Endothelial cell of umbilical vein (primary cell): ENCODE results near the gene PDE3A. TPM values are rescaled to one million over a fixed set of nuclear protein-coding genes. Genes with fewer than 3 reads are reported as not detected.

Experiments
- BruUV-seq: library from RNA; stranded (reverse); fragments of 400-500 nt; replicated peaks from 2 replicates; lab custom pipeline; 2021; lab: Mats Ljungman, UMichigan
- CTCF ChIA-PET: fragments of 300-600, 350-600 bp; sonication (Branson Sonifier 250); formaldehyde crosslinking; loops from one replicate; lab custom pipeline; 2021; ENCODE audit warnings: antibody characterized with exemption, inconsistent platforms; lab: Charles Lee
- POLR2A ChIA-PET: fragments of 300-600, 350-600 bp; sonication (Branson Sonifier 250); formaldehyde crosslinking; loops from one replicate; lab custom pipeline; 2021; ENCODE audit warnings: antibody characterized with exemption, inconsistent platforms; lab: Charles Lee
- DNase-seq: peaks from one replicate; pipeline ENCODE4 v3.0.0-alpha.2; 2011; ENCODE audit warnings: low read depth, low spot score
- FAIRE-seq: peaks from 2 replicates; lab custom pipeline; 2011; peaks lifted over from hg19 to GRCh38; lab: Jason Lieb, UNC
- H2AFZ ChIP-seq: 2 replicates; pipeline ENCODE4 v1.6.0; 2012; ENCODE audit warnings: low read depth, low read length, control low read depth, inconsistent platforms
- H3K27ac ChIP-seq: 2 replicates; pipeline ENCODE4 v1.5.1; 2011; ENCODE audit warnings: low read depth, mild to moderate bottlenecking, control low read depth, low read length, moderate library complexity; ENCODE audit not compliant: insufficient read depth
- H3K27me3 ChIP-seq, 2 experiments: 2 replicates each; pipeline versions ENCODE4 v1.6.0 to v1.6.1; 2011; ENCODE audit warnings: low read length in 2 of 2, mixed read lengths in 1 of 2; ENCODE audit not compliant: control insufficient read depth in 2 of 2, insufficient read depth in 2 of 2
- H3K36me3 ChIP-seq, 2 experiments: 2 replicates in 1 of 2; 3 replicates in 1 of 2; pipeline ENCODE4 v1.5.1; 2011; ENCODE audit warnings: low read length in 2 of 2, mild to moderate bottlenecking in 1 of 2, moderate library complexity in 1 of 2; ENCODE audit not compliant: control insufficient read depth in 2 of 2, insufficient read depth in 2 of 2; ENCODE audit errors: extremely low read depth in 1 of 2
- H3K4me1 ChIP-seq: 3 replicates; pipeline ENCODE4 v1.5.1; 2011; ENCODE audit warnings: mild to moderate bottlenecking, low read length; ENCODE audit not compliant: control insufficient read depth, insufficient read depth; ENCODE audit errors: extremely low read depth
- H3K4me2 ChIP-seq: 2 replicates; pipeline ENCODE4 v1.6.1; 2011; ENCODE audit warnings: low read length, control low read depth, mixed read lengths; ENCODE audit not compliant: insufficient read depth
- H3K4me3 ChIP-seq, 3 experiments: fragments of 200-600 bp in 1 of 3; sonication (generic), shearing (Covaris generic) in 1 of 3; replicated peaks in 1 of 3; 2 replicates each; pipeline ENCODE4 v1.5.1; 2011 to 2016; ENCODE audit warnings: control low read depth in 3 of 3, low read length in 3 of 3, mild to moderate bottlenecking in 2 of 3, inconsistent platforms in 1 of 3, low read depth in 1 of 3, moderate library complexity in 1 of 3; ENCODE audit not compliant: insufficient read depth in 1 of 3
- H3K79me2 ChIP-seq: 2 replicates; pipeline ENCODE4 v1.6.0; 2012; ENCODE audit warnings: low read length, inconsistent platforms; ENCODE audit not compliant: control insufficient read depth, insufficient read depth
- H3K9ac ChIP-seq: replicated peaks from 2 replicates; pipeline ENCODE3; 2011; ENCODE audit warnings: low read length, control low read depth; ENCODE audit not compliant: insufficient read depth; ENCODE audit errors: extremely low read depth
- H3K9me1 ChIP-seq: replicated peaks from 3 replicates; pipeline ENCODE4 v1.6.0; 2011; ENCODE audit warnings: mild to moderate bottlenecking, low read length; ENCODE audit not compliant: control insufficient read depth, insufficient read depth; ENCODE audit errors: extremely low read depth
- H3K9me3 ChIP-seq: replicated peaks from 2 replicates; pipeline ENCODE4 v1.5.1; 2012; ENCODE audit warnings: low read length, inconsistent platforms; ENCODE audit not compliant: control insufficient read depth, insufficient read depth
- H4K20me1 ChIP-seq: replicated peaks from 2 replicates; pipeline ENCODE3; 2011; ENCODE audit warnings: mild to moderate bottlenecking, low read length; ENCODE audit not compliant: control insufficient read depth, insufficient read depth; ENCODE audit errors: extremely low read depth
- EZH2 ChIP-seq: IDR thresholded peaks from 2 replicates; pipeline ENCODE4 v1.6.1; 2012; ENCODE audit warnings: borderline replicate concordance, low read depth, mild to moderate bottlenecking, moderate library complexity, low read length, inconsistent platforms; ENCODE audit not compliant: severe bottlenecking
- FOS ChIP-seq: IDR thresholded peaks from 2 replicates; pipeline ENCODE4 v1.6.1; 2011; ENCODE audit warnings: mild to moderate bottlenecking, low read length, moderate library complexity, borderline replicate concordance; ENCODE audit not compliant: insufficient read depth
- GATA2 ChIP-seq: IDR thresholded peaks from 2 replicates; pipeline ENCODE4 v1.7.0; 2011; ENCODE audit warnings: low read depth, mild to moderate bottlenecking, moderate library complexity, mixed read lengths, low read length; ENCODE audit not compliant: insufficient read length, insufficient read depth
- JUN ChIP-seq: IDR thresholded peaks from 2 replicates; pipeline ENCODE4 v1.6.1; 2011; ENCODE audit warnings: borderline replicate concordance, low read depth; ENCODE audit not compliant: insufficient read length, insufficient read depth
- MYC ChIP-seq: IDR thresholded peaks from one replicate; pipeline ENCODE4 v1.6.1; 2011; ENCODE audit warnings: mild to moderate bottlenecking, low read depth, low read length
- POLR2A ChIP-seq: IDR thresholded peaks from 2 replicates; pipeline ENCODE4 v1.6.1; 2012; ENCODE audit warnings: low read depth, mild to moderate bottlenecking, control low read depth, low read length
- POLR2AphosphoS5 ChIP-seq: IDR thresholded peaks from 2 replicates; pipeline ENCODE4 v1.6.1; 2012; ENCODE audit warnings: low read depth, mild to moderate bottlenecking, control low read depth, low read length, moderate library complexity; ENCODE audit not compliant: insufficient read depth
- dilution Hi-C: fragments of 300-500 bp; cut with MboI; formaldehyde crosslinking; loops from one replicate; pipeline ENCODE4 v1.15.0; 2019; ENCODE audit warnings: low sequenced_read_pairs; ENCODE audit not compliant: extremely low pct_ligation_motif_present
- intact Hi-C: fragments of 100-400 bp; cut with micrococcal nuclease; formaldehyde crosslinking; loops from one replicate; pipeline ENCODE4 v1.10.0; 2022
- polyA plus RNA-seq, 4 experiments: library from polyadenylated mRNA; depleted of rRNA in 3 of 4; stranded (reverse) in 3 of 4; unstranded in 1 of 4; fragments of >200 nt; gene quantifications; 2 replicates each; pipeline versions ENCODE4 v1.2.1 to v1.2.3, GENCODE V29; 2011 to 2012; ENCODE audit warnings: missing spikeins in 1 of 4
- total RNA-seq: library from RNA; stranded (reverse); gene quantifications from 2 replicates; pipeline ENCODE4 v1.2.3, GENCODE V29; 2021
- TF ChIP-seq, protein P1 (sequence below), 2 donors: IDR thresholded peaks; 1 replicate in 1 of 2; 2 replicates in 1 of 2; pipeline ENCODE4 v1.5.1; 2011; ENCODE audit warnings: low read length in 2 of 2, mild to moderate bottlenecking in 2 of 2, moderate library complexity in 2 of 2, control low read depth in 1 of 2, inconsistent platforms in 1 of 2, low read depth in 1 of 2; ENCODE audit not compliant: insufficient read depth in 1 of 2; ENCODE audit errors: extremely low read depth in 1 of 2
- TF ChIP-seq, protein P2 (sequence below): IDR thresholded peaks from 2 replicates; pipeline ENCODE4 v1.6.1; 2011; ENCODE audit not compliant: insufficient read depth, insufficient read length

PDE3A gene
- total and polyA plus RNA-seq, 2 donors (not counting 3 experiments of a cell fraction or from before 2014, with no cell fraction given), result 14.0 to 27.4 TPM

DNA sequence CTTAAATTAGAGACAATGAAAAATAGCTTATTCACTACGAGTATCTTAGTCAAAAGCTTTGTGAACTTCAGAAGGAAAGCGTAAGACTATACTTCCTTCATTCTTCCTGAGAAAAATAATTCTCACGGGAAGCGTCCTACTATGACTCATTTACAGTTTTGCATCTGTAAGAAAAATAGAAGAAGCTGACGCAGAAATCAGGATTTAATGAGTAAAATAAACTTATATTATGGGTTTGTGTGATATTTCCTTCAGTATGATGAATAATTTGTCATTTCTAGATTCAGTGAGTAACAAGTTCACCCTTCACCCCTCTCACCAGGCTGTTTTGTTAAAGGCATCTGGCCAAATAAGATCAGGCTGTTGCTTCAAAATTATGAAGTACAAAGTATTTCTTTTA, 17.8 kb upstream of the PDE3A start:
- Histone ChIP-seq H3K4me1 (peaks cover 21% of the 10 kb centered on the region), H3K9me3 (no peaks in the 10 kb centered on the region), H3K27ac (peak overlapping the region; percentile 92), H3K9ac (peak overlapping the region; percentile 74), H2AFZ (peak overlapping the region; percentile 20), H3K9me1 (no peaks in the 10 kb centered on the region), H3K27me3 (no peaks in the 10 kb centered on the region), H4K20me1 (no peaks in the 10 kb centered on the region), H3K36me3 (no peaks in the 10 kb centered on the region), H3K4me3 (no peak overlapping the region), H3K4me2 (peak overlapping the region; percentile 98), H3K79me2 (no peaks in the 10 kb centered on the region)
- TF ChIP-seq EZH2 (no peak), JUN (peak; percentile 93), FOS (peak; percentile 98), GATA2 (no peak)
- no TSS peak for BruUV-seq
- ChIA-PET CTCF (interaction anchor here (1.0 to 2.1 kb wide), 10 partner anchors 10 to 435 kb away, joined by 3 to 7 read pairs (median 3); partner anchors contain the start of gene PDE3A), POLR2A (interaction anchor here (0.6 kb wide), 1 partner anchor 72 kb away, joined by 8 read pairs; no protein-coding TSS in a partner anchor)
- peak; percentile 40 for FAIRE-seq
- dilution Hi-C loops, result no loop called here
- intact Hi-C loops, result loop anchor here (1.0 kb wide), 1 partner anchor 18 kb away; the partner anchor contains the start of gene PDE3A
- peak; percentile 96 for DNase-seq

DNA sequence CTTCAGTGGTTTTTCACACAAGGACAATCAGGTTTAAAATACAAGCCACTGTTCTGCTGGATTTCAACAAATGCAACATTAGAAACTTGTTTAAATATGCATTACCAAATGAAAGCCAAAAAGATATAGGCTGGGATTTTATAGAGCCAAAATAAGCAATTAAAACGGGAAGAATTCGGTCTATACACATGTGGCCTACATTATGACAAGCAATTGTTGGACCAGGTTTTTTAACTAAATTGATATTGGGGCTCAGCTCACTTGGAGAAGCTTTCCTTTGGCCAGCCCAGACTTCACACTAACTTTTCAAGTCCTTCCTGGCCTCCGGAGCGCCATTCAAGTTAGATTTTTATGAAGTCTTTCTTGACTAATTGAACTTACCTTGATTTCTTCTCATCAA, 16.9 kb upstream of the PDE3A start:
- no peaks in the 10 kb centered on the region for H3K27me3 ChIP-seq
- BruUV-seq, result no TSS peak
- H2AFZ ChIP-seq, result no peak overlapping the region
- DNase-seq, result peak; percentile 19
- no peaks in the 10 kb centered on the region for H3K36me3 ChIP-seq
- H3K9me3 ChIP-seq, result no peaks in the 10 kb centered on the region
- TF ChIP-seq, protein P1, sequence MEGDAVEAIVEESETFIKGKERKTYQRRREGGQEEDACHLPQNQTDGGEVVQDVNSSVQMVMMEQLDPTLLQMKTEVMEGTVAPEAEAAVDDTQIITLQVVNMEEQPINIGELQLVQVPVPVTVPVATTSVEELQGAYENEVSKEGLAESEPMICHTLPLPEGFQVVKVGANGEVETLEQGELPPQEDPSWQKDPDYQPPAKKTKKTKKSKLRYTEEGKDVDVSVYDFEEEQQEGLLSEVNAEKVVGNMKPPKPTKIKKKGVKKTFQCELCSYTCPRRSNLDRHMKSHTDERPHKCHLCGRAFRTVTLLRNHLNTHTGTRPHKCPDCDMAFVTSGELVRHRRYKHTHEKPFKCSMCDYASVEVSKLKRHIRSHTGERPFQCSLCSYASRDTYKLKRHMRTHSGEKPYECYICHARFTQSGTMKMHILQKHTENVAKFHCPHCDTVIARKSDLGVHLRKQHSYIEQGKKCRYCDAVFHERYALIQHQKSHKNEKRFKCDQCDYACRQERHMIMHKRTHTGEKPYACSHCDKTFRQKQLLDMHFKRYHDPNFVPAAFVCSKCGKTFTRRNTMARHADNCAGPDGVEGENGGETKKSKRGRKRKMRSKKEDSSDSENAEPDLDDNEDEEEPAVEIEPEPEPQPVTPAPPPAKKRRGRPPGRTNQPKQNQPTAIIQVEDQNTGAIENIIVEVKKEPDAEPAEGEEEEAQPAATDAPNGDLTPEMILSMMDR (IDR thresholded peaks at IDR 0.05; ENCODE audit: extremely low read depth in 1 of 2, insufficient read depth in 1 of 2, low read depth in 1 of 2, low read length in 2 of 2), result no peak
- TF ChIP-seq POLR2AphosphoS5, result no peak
- TF ChIP-seq JUN, result no peak
- no peak for TF ChIP-seq MYC
- no peak for TF ChIP-seq EZH2
- TF ChIP-seq FOS, result no peak
- TF ChIP-seq POLR2A, result no peak
- no peak for TF ChIP-seq GATA2
- TF ChIP-seq, protein P2, sequence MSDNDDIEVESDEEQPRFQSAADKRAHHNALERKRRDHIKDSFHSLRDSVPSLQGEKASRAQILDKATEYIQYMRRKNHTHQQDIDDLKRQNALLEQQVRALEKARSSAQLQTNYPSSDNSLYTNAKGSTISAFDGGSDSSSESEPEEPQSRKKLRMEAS, result no peak
- dilution Hi-C loops, result no loop called here
- H3K4me1 ChIP-seq, result peaks cover 21% of the 10 kb centered on the region
- peak overlapping the region; percentile 8 for H3K4me2 ChIP-seq
- intact Hi-C loops, result no loop called here
- no peak overlapping the region for H3K9ac ChIP-seq
- POLR2A ChIA-PET, result no interaction called here
- no peaks in the 10 kb centered on the region for H4K20me1 ChIP-seq
- peak overlapping the region; percentile 92 for H3K27ac ChIP-seq
- H3K79me2 ChIP-seq, result no peaks in the 10 kb centered on the region
- no peak for FAIRE-seq
- no peaks in the 10 kb centered on the region for H3K9me1 ChIP-seq
- CTCF ChIA-PET, result interaction anchor here (1.1 to 1.8 kb wide), 6 partner anchors 11 to 436 kb away, joined by 3 to 5 read pairs (median 4); partner anchors contain the start of gene PDE3A
- no peak overlapping the region for H3K4me3 ChIP-seq
